Esophagus muscularis mucosa (tissue), 4 donors: ENCODE data around the gene ZDHHC8. TPM values are rescaled to one million over a fixed set of nuclear protein-coding genes. Genes with fewer than 3 reads are reported as not detected.

Experiments used
- DNase-seq: peaks from one replicate; pipeline ENCODE4 v3.0.0-alpha.2; 2017; ENCODE audit errors: extremely low spot score
- H3K27ac ChIP-seq, 4 donors: fragments of 200-600 bp; sonication (generic); replicated peaks in 1 of 4; 1 replicate in 3 of 4; 2 replicates in 1 of 4; pipeline ENCODE4 v1.5.1; 2016 to 2019; ENCODE audit warnings: mild to moderate bottlenecking in 1 of 4
- H3K27me3 ChIP-seq, 4 donors: fragments of 200-600 bp; sonication (generic); one replicate each; pipeline versions ENCODE4 v1.5.1 to v1.6.0; 2016 to 2019
- H3K36me3 ChIP-seq, 4 donors: fragments of 200-600 bp; sonication (generic); one replicate each; pipeline ENCODE4 v1.5.1; 2016 to 2019
- H3K4me1 ChIP-seq, 4 donors: fragments of 200-600 bp; sonication (generic); one replicate each; pipeline ENCODE4 v1.5.1; 2016 to 2019
- H3K4me3 ChIP-seq, 4 donors: fragments of 200-600 bp; sonication (generic); 1 replicate in 2 of 4; 2 replicates in 2 of 4; pipeline ENCODE4 v1.5.1; 2016 to 2019; ENCODE audit warnings: mild to moderate bottlenecking in 4 of 4, moderate library complexity in 1 of 4
- H3K9me3 ChIP-seq, 4 donors: fragments of 200-600 bp; sonication (generic); 1 replicate in 3 of 4; 2 replicates in 1 of 4; pipeline ENCODE4 v1.5.1; 2016 to 2019
- EP300 ChIP-seq: sonication (generic); formaldehyde crosslinking; IDR thresholded peaks from one replicate; pipeline ENCODE4 v1.6.1; 2017; ENCODE audit warnings: antibody characterized with exemption
- POLR2A ChIP-seq: fragments of 450-650 bp; IDR thresholded peaks from one replicate; pipeline ENCODE4 v1.6.1; 2017; ENCODE audit warnings: antibody characterized with exemption, moderate library complexity, mild to moderate bottlenecking, low read depth
- POLR2AphosphoS5 ChIP-seq, 2 donors: sonication (generic); formaldehyde crosslinking; IDR thresholded peaks; one replicate each; pipeline ENCODE4 v1.6.1; 2017; ENCODE audit warnings: antibody characterized with exemption in 2 of 2
- WGBS: methylation state at CpG from one replicate; pipeline ENCODE4 v1.1.5; 2018; 5-methylcytosine and 5-hydroxymethylcytosine counted together
- intact Hi-C: fragments of 100-400 bp; cut with DNase I; formaldehyde crosslinking; loops from one replicate; pipeline ENCODE4 v1.15.1; 2023
- total RNA-seq, 4 donors: library from RNA; depleted of rRNA; stranded (reverse); fragments of >200 nt; gene quantifications; one replicate each; pipeline versions ENCODE4 v1.1.0 to v1.2.1, GENCODE V29; 2016
- TF ChIP-seq, protein P1 (sequence below), 3 experiments: fragments of 200-600 bp in 2 of 3; fragments of 450-650 bp in 1 of 3; sonication (generic) in 2 of 3; IDR thresholded peaks; one replicate each; pipeline ENCODE4 v1.5.1; 2017 to 2019; ENCODE audit warnings: antibody characterized with exemption in 3 of 3, mild to moderate bottlenecking in 2 of 3, moderate library complexity in 1 of 3

ZDHHC8 gene
- total RNA-seq, 4 donors from 2014 or later = 11.8 to 33.2 (median 23.8) TPM

DNA sequence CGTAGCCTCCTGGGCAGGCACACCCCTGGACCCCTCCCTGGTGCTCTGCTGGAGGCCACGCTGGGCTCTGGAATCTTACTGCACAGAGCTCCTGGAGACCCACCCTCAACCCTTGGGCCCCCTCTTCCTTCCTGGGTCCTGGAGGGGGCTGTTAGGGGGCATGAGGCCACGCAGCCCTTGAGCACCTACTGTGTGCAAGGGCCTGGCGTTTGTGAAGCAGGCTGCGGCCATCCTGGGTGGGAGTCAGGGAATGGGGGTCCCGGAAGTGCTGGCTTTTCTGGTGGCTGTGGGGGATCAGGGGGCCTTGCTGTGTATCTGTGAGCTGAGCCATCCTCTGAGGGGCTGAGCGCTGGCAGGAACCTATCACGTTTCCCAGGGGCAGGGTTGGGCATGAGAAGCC lies 60.2 kb downstream of the ZDHHC8 start:
- Histone ChIP-seq H3K4me1 (no peaks in the 10 kb centered on the region), H3K9me3 (no peaks in the 10 kb centered on the region), H3K36me3 (no peaks in the 10 kb centered on the region), H3K27me3 (no peaks in the 10 kb centered on the region), H3K4me3 (no peak overlapping the region), H3K27ac (no peak overlapping the region)
- intact Hi-C loops = no loop called here
- no peak for DNase-seq
- TF ChIP-seq POLR2AphosphoS5 (IDR thresholded peaks at IDR 0.05) = no peak
- no peak for TF ChIP-seq EP300
- TF ChIP-seq, protein P1, sequence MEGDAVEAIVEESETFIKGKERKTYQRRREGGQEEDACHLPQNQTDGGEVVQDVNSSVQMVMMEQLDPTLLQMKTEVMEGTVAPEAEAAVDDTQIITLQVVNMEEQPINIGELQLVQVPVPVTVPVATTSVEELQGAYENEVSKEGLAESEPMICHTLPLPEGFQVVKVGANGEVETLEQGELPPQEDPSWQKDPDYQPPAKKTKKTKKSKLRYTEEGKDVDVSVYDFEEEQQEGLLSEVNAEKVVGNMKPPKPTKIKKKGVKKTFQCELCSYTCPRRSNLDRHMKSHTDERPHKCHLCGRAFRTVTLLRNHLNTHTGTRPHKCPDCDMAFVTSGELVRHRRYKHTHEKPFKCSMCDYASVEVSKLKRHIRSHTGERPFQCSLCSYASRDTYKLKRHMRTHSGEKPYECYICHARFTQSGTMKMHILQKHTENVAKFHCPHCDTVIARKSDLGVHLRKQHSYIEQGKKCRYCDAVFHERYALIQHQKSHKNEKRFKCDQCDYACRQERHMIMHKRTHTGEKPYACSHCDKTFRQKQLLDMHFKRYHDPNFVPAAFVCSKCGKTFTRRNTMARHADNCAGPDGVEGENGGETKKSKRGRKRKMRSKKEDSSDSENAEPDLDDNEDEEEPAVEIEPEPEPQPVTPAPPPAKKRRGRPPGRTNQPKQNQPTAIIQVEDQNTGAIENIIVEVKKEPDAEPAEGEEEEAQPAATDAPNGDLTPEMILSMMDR (IDR thresholded peaks at IDR 0.05) = no peak
- no peak for TF ChIP-seq POLR2A
- WGBS = 80% methylated on average over 2 of the region's 8 CpGs

DNA sequence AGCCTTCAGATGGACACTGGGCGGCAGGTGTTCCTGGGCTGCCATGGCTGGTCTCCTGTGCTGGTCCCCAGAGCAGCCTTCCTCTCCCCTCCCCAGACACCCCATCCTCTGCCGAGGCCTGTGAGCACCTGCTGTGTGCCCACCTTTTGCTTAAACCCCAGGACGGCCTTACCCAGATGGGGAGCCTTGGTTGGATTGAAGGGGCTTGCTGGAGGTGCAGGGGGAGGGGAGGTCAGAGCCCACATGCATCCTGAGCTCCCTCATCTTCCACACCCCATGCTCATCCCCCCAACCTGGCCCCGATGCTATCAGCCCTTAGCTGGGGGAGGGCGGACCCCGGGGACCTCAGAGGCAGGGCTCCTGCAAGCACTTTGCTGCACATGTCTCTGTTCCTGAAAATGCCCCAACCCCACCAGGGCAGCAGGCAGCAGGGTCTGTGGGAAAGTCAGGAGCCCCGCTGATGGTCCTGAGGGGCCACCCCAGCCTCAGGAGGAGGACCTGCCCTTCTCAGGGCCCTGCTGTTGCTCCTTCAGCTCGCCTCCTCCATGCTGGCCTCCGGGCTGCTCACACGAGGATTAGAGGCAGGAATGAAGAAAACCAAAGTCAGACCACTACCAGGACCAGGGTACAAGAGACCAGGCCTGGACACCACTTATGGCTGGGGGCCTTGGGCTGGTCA lies 60.8 kb downstream of the ZDHHC8 start:
- H3K36me3 ChIP-seq = no peaks in the 10 kb centered on the region
- H3K27ac ChIP-seq = no peak overlapping the region
- intact Hi-C loops = no loop called here
- no peak for TF ChIP-seq POLR2AphosphoS5 (IDR thresholded peaks at IDR 0.05)
- TF ChIP-seq POLR2A = no peak
- TF ChIP-seq, protein P1 (IDR thresholded peaks at IDR 0.05) = no peak
- no peak for TF ChIP-seq EP300
- no peak overlapping the region for H3K4me3 ChIP-seq
- H3K9me3 ChIP-seq = no peaks in the 10 kb centered on the region
- H3K27me3 ChIP-seq = no peaks in the 10 kb centered on the region
- no peak for DNase-seq
- WGBS = 96% methylated on average over 4 of the region's 10 CpGs
- H3K4me1 ChIP-seq = no peaks in the 10 kb centered on the region

DNA sequence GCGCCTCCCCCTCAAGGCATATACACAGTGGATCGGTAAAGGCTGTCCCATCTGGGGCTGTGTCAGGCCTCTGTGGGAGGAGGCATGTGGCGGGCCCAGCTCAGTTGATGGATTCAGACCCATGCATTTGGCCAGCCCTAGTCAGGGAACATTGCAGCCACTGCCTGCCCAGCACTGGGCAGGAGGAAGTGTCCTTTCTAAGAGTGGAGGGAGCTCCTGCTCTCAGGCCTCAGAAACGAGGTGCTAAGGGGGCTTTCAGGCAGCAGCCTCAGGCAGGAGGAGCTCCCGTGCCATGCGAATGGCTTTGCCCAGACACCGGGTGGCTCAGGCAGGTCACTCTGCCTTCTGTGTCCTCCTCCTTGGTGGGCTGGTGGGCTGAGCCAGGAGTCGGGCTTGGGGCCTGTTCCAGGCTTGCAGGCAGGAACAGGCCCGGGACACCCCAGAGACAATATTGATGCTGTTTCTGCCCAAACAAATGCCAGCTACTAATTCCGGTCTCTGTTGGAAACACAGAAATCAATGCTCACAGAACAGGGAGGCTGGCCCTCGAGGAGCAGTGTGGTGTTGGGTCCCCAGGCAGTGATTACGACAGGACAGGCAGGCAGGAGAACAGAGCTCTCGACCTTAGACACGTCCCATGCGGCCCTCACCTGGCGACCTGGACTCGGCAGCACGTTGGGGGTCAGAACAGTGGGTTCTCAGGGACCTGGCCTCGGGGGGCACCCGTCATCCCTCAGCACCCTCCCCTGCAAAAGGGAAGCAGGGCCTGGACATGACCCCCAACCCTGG lies 61.6 kb downstream of the ZDHHC8 start:
- Histone ChIP-seq H3K9me3 (no peaks in the 10 kb centered on the region), H3K27ac (no peak overlapping the region), H3K27me3 (no peaks in the 10 kb centered on the region), H3K4me1 (no peaks in the 10 kb centered on the region), H3K4me3 (no peak overlapping the region), H3K36me3 (no peaks in the 10 kb centered on the region)
- TF ChIP-seq EP300 (no peak), POLR2AphosphoS5 (IDR thresholded peaks at IDR 0.05) (no peak), POLR2A (no peak)
- TF ChIP-seq, protein P1 (IDR thresholded peaks at IDR 0.05) = no peak
- WGBS = 77% methylated on average over 17 of the region's 20 CpGs
- intact Hi-C loops = no loop called here
- no peak for DNase-seq

DNA sequence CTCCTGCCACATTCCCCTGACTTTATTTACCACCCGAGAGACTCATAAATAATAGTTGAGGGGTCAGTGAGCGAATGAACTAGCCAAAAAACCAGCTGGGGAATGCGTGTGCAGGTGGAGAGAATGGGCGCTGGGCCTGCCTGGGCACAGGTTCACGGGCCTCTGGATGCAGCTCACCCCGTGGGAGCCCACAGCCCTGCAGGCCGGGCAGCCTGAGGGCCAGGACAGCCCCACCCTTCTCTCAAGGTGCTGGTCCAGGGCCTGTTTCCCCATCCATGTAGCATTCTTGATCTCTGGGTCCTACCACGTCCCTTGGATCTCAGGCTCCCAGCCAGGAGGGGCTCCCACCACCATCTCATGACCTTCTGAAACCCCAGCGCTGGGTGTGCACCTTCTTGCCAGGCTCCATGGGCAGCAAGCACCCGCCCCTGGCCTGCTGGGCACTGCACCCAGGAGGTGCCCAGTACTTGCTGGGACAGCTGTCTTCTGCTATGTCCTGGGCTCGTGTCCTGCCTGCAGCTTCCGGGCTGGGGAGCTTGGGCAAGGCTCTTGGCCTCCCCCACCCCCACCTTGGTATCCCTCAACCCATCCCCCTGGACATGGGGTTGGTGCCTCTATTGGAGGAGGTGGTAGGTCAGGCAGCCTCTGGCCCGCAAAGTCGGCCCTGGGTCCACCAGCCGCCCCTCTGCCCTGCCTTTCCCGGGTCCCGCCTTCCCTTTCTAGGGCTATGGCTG lies 62.3 kb downstream of the ZDHHC8 start:
- intact Hi-C loops = no loop called here
- no peak for DNase-seq
- Histone ChIP-seq H3K27me3 (no peaks in the 10 kb centered on the region), H3K4me3 (no peak overlapping the region), H3K27ac (no peak overlapping the region), H3K4me1 (no peaks in the 10 kb centered on the region), H3K36me3 (no peaks in the 10 kb centered on the region), H3K9me3 (no peaks in the 10 kb centered on the region)
- whole genome bisulfite sequencing = 78% methylated on average over 11 of the region's 17 CpGs
- TF ChIP-seq, protein P1 (IDR thresholded peaks at IDR 0.05) = no peak
- TF ChIP-seq POLR2A = no peak
- no peak for TF ChIP-seq EP300
- no peak for TF ChIP-seq POLR2AphosphoS5 (IDR thresholded peaks at IDR 0.05)
